HG02973 (cell line): Measurements from ENCODE around the gene PROC.

Experiments
- ATAC-seq: cut with Tn5 transposase; IDR thresholded peaks from one replicate; pipeline ENCODE4 v1.9.1; 2021; ENCODE audit warnings: moderate library complexity; ENCODE audit not compliant: unreplicated experiment

The PROC gene

GRCh38 chr2:127418300-127419111 is at the start of gene PROC:
PROC (plus strand) TSS chr2:127418427; CDS start chr2:127419943, 1,516 bp downstream.
- no peak for ATAC-seq

DNA sequence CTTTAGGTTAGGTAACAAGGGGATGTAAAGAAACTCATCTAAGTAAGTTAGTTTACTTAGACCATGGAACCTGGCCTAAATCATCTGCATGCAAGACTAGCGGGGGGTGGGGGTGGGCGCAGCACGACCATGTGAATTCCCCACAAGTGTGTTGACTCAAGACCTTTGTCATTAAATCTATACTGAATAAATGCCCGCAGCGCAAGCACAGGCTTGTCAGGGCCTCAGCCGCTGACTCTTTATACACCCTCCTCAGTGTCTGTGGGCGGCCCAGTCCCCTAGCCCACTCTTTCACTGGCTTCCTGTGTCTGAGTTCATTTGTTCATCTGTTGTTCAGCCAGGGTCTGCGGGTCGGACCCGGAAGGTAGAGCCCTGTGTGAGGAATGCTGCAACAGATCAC is 48.2 kb upstream of the PROC start:
- ATAC-seq: no peak

DNA sequence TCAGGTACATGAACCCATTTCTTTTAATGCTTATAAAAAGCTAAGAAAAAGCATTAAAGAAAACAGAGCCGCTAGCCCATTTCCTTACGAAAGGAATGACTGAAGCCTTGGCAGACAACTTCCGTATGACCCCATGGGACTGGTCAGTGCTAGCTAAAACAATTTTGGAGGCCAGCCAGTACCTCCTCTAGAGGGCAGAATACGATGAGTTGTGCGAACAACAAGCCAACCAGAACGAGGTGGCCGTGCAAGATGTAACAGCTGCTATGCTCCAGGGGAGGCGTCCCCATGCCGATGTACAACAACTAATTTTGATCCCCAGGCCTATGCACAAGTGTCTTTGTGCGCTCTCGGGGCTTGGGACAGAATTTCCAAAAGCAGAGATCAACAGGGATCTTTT is 47.2 kb upstream of the PROC start:
- no peak for ATAC-seq

DNA sequence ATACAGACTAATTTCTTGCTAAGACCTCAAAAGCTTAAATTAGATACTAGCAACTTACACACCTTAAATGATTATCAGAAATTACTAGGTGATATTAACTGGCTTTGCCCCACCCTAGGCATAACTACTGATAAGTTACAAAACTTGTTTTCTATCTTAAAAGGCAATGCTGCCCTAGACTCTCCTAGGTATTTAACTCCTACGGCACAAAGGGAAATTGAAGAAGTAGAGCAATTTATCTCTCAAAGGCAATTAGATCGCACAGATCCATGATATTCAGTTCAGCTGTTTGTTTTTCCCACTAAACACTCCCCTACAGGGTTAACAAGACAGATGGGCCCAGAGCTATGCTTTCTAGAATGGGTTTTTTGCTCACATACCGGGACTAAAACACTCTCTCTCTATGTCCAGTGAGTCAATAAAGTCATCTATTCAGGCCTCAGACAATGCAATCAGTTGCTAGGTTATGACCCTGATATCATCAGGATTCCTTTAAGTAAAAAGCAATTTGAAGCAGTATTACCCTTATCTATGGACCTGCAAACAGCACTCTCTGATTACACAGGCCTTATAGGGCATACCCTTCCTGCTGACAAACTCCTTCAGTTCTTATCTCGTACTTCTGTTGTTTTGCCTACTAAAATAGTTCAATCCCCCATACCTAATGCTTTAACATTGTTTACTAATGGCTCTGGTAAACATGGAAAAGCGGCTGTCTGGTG is 44.7 kb upstream of the PROC start:
- ATAC-seq: no peak

DNA sequence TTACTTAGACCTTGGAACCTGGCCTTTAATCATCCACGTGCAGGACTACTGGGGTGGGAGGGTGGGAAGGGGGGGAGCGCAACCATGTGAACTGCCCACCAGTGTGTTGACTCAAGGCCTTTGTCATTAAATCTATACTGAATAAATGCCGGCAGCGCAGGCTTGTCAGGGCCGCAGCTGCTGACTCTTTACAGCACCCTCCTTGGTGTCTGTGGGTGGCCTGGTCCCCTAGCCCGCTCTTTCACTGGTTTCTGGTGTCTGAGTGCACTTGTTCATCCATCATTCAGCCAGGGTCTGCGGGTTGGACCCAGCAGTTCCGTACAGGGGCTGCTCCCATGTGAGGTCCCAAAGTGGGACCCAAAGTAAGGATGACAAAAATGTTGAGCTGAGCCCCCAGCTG is 42.0 kb upstream of the PROC start:
- no peak for ATAC-seq

- no peak for ATAC-seq
Observed at GRCh38 chr2:127377262-127377661, 41.0 kb upstream of the PROC start.

GRCh38 chr2:127378720-127379119 is 39.5 kb upstream of the PROC start:
- ATAC-seq: no peak

DNA sequence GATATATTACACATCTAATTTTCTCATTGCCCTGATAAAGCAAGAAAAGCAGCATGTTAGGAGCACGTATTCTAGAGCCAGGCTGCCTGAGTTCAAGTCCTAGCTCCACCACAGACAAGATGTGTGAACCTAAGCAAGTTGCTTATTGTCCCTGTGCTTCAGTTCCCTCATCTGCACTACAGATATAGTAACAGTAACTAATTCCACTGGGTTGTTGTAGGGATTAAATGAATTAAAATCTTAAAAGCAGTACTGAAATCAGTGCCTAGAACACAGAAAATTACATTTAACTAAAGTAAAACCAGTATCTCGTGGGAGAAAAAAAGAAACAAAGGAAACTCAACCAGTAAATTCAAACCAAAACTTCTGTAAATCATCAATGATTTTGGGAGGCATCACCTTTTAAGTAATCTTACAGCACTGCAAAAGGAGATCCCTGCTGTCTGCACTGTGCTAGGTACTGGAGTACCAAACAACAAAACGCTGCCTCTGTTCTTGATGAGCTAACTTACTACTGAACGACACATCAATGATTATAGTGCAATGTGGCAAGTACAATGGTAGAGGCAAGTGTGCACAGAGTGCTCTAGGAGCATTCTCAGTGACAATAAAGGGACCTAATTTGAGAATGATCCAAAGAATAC is 38.4 kb upstream of the PROC start:
- ATAC-seq: no peak

GRCh38 chr2:127381762-127382161 is 36.5 kb upstream of the PROC start:
- ATAC-seq: no peak

DNA sequence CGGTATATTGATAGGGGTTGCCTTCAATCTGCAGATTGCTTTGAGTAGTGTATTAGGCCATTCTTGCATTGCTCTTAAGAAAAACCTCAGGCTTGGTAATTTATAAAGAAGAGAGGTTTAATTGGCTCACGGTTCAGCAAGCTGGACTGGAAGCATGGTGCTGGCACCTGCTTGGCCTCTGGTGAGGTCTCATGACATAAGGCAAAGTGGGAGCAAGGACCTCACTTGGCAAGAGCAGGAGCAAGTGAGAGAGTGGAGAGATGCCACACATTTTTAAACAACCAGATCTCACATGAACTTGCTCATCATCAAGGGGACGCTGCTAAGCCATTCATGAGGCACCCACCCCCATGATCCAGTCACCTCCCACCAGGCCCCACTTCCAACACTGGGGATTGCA is 35.4 kb upstream of the PROC start:
- ATAC-seq: no peak

- ATAC-seq: no peak
Observed at GRCh38 chr2:127384529-127384928, 33.7 kb upstream of the PROC start.

GRCh38 chr2:127386246-127386645 is 32.0 kb upstream of the PROC start:
- no peak for ATAC-seq

- ATAC-seq: peak; percentile 51
Observed at GRCh38 chr2:127386764-127387654, 31.2 kb upstream of the PROC start.

DNA sequence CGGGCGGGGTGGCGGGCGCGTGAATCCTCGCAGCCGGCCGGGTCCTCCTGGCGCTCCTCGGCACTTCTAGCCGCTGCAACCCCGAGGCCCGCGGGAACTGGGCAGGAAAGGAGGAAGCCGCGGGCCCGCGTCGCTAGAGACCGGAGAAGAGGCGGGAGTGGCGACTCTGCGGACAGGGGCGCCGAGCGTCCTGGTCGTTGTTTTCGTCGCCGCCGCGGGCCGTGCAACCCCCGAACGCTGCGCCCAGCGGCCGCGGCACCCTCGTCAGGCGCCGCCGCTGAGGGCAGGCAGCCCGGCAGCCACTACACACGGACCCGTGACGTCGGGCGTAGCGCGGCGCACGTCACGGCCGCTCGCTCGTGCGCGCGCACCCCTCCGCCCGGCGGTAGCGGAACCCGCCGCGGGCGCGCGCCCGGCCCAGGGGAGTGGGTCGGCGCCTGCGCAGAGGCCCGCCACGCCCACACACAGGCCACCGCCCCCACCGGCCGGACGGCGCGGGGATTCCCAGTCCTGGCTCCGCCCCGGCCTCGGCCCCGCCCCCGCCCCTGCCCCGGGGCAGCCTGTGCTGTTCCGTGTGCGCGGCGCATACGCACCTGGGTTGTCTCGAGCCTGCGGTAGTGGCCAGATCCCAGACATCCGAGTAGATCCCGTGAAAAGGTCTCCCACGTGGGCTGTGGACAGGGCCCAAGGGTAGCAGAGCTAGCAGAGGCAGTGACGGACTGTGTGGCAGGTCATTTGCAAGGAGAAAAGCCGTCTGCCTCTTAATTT is 30.4 kb upstream of the PROC start, which contains the start of gene MAP3K2:
Gene MAP3K2 (minus strand): TSS at position 321 of the 768 bp plus-strand sequence. CDS start 44,846 bp downstream, outside the sequence.
- ATAC-seq: peak; percentile 66

DNA sequence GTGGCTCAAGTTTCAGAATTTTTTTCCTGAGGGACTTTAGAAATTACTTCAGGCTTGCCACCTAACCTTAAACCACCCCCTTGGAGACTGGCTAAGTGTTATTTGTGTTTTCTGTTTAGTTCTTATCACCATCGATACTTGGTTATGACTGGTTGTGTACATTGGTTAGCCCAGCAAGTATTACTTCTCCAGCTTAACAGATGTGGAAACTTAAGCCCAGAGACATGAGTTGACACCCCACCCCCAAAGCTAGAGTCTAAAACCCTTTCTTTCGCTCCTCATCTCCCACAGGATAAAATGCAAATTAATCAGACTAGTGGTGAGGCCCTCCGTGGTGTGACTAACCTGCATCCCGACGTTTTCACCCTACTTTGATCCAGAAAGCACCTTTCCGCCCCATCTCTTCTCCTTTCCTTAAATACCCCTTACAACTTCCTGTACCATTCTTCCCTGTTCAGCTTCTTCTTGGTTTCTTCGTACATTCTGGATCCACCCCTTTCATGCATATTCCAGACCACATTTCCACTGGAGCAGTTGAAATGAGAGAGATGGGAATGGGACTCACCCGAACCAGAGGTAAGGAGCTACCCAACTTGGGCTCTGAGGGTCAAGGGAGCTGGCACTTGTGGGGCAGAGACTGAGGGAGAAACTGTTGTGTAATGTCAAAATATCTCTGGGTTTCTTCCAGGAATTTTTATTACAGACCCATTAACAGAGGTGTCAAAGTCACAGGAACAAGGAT is 29.6 kb upstream of the PROC start:
- peak; percentile 24 for ATAC-seq

DNA sequence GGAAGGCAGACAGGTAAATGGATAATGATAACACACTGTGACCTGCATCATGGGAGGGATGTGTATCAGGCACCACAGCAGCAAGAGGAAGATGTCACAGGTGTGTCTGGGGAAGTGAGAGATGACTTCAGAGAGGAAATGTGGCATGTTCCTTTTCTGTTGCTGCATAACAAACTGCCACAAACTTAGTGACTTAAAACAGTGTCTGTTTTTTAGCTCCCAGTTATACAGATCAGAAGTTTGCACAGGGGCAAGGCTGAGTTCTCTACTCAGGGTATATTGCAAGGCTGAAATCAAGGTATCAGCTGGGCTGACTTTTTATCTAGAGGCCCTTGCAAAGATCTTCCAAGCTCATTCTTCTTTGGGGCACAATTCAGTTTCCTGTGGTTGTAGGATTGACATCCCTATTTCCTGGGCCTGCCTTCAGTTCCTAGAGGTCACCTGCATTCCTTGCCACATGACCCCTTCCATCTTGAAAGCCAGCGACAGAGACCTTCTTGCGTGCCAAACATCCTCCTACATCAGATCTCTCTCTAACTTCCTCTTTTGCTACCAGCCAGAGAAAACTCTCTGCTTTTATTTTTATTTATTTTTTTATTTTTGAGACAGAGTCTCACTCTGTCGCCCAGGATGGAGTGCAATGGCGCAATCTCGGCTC is 28.3 kb upstream of the PROC start:
- peak; percentile 16 for ATAC-seq

GRCh38 chr2:127392133-127392827 is 25.9 kb upstream of the PROC start:
- no peak for ATAC-seq
